Esophagus muscularis mucosa (tissue), 4 donors: ENCODE data around the gene CTU1. TPM values are rescaled to one million over a fixed set of nuclear protein-coding genes. Genes with fewer than 3 reads are reported as not detected.

Experiments used
- DNase-seq: peaks from one replicate; pipeline ENCODE4 v3.0.0-alpha.2; 2017; ENCODE audit errors: extremely low spot score
- H3K27ac ChIP-seq, 4 donors: fragments of 200-600 bp; sonication (generic); replicated peaks in 1 of 4; 1 replicate in 3 of 4; 2 replicates in 1 of 4; pipeline ENCODE4 v1.5.1; 2016 to 2019; ENCODE audit warnings: mild to moderate bottlenecking in 1 of 4
- H3K27me3 ChIP-seq, 4 donors: fragments of 200-600 bp; sonication (generic); one replicate each; pipeline versions ENCODE4 v1.5.1 to v1.6.0; 2016 to 2019
- H3K36me3 ChIP-seq, 4 donors: fragments of 200-600 bp; sonication (generic); one replicate each; pipeline ENCODE4 v1.5.1; 2016 to 2019
- H3K4me1 ChIP-seq, 4 donors: fragments of 200-600 bp; sonication (generic); one replicate each; pipeline ENCODE4 v1.5.1; 2016 to 2019
- H3K4me3 ChIP-seq, 4 donors: fragments of 200-600 bp; sonication (generic); 1 replicate in 2 of 4; 2 replicates in 2 of 4; pipeline ENCODE4 v1.5.1; 2016 to 2019; ENCODE audit warnings: mild to moderate bottlenecking in 4 of 4, moderate library complexity in 1 of 4
- H3K9me3 ChIP-seq, 4 donors: fragments of 200-600 bp; sonication (generic); 1 replicate in 3 of 4; 2 replicates in 1 of 4; pipeline ENCODE4 v1.5.1; 2016 to 2019
- CTCF ChIP-seq, 3 experiments: fragments of 200-600 bp in 2 of 3; fragments of 450-650 bp in 1 of 3; sonication (generic) in 2 of 3; IDR thresholded peaks; one replicate each; pipeline ENCODE4 v1.5.1; 2017 to 2019; ENCODE audit warnings: antibody characterized with exemption in 3 of 3, mild to moderate bottlenecking in 2 of 3, moderate library complexity in 1 of 3
- EP300 ChIP-seq: sonication (generic); formaldehyde crosslinking; IDR thresholded peaks from one replicate; pipeline ENCODE4 v1.6.1; 2017; ENCODE audit warnings: antibody characterized with exemption
- POLR2A ChIP-seq: fragments of 450-650 bp; IDR thresholded peaks from one replicate; pipeline ENCODE4 v1.6.1; 2017; ENCODE audit warnings: antibody characterized with exemption, moderate library complexity, mild to moderate bottlenecking, low read depth
- POLR2AphosphoS5 ChIP-seq, 2 donors: sonication (generic); formaldehyde crosslinking; IDR thresholded peaks; one replicate each; pipeline ENCODE4 v1.6.1; 2017; ENCODE audit warnings: antibody characterized with exemption in 2 of 2
- WGBS: methylation state at CpG from one replicate; pipeline ENCODE4 v1.1.5; 2018; 5-methylcytosine and 5-hydroxymethylcytosine counted together
- intact Hi-C: fragments of 100-400 bp; cut with DNase I; formaldehyde crosslinking; loops from one replicate; pipeline ENCODE4 v1.15.1; 2023
- total RNA-seq, 4 donors: library from RNA; depleted of rRNA; stranded (reverse); fragments of >200 nt; gene quantifications; one replicate each; pipeline versions ENCODE4 v1.1.0 to v1.2.1, GENCODE V29; 2016

Gene CTU1
- total RNA-seq, 4 donors from 2014 or later: 7.1 to 18.9 (median 13.7) TPM

- no peak overlapping the region for H3K27ac ChIP-seq
- no peak for TF ChIP-seq POLR2AphosphoS5 (IDR thresholded peaks at IDR 0.05)
- no peak for TF ChIP-seq EP300
- no peak for TF ChIP-seq POLR2A
- no peak for TF ChIP-seq CTCF (IDR thresholded peaks at IDR 0.05)
- no peak overlapping the region for H3K4me3 ChIP-seq
- peaks cover 0 to 6% (median 0%) of the 10 kb centered on the region in 4 donors for H3K9me3 ChIP-seq
- no peaks in the 10 kb centered on the region for H3K4me1 ChIP-seq
- H3K36me3 ChIP-seq: no peaks in the 10 kb centered on the region
- 65% methylated on average over 3 of the region's 3 CpGs for WGBS
- DNase-seq: no peak
- intact Hi-C loops: no loop called here
- H3K27me3 ChIP-seq: peaks cover 0 to 35% (median under 1%) of the 10 kb centered on the region in 4 donors
These were observed 40.4 kb upstream of the CTU1 start for GRCh38 chr19:51148580-51148979.

GRCh38 chr19:51147663-51148062 is 39.5 kb upstream of the CTU1 start:
- DNase-seq: no peak
- intact Hi-C loops: no loop called here

GRCh38 chr19:51146751-51147150 is 38.5 kb upstream of the CTU1 start:
- 89% methylated on average over 2 of the region's 7 CpGs for WGBS
- TF ChIP-seq POLR2AphosphoS5 (IDR thresholded peaks at IDR 0.05): no peak
- TF ChIP-seq CTCF (IDR thresholded peaks at IDR 0.05): no peak
- no peak for TF ChIP-seq EP300
- TF ChIP-seq POLR2A: no peak
- no peak for DNase-seq

More at GRCh38 chr19:51147663-51148062, 39.5 kb upstream of the CTU1 start:
- Histone ChIP-seq H3K9me3 (peaks cover 0 to 6% (median 0%) of the 10 kb centered on the region in 4 donors), H3K4me3 (no peak overlapping the region), H3K27ac (no peak overlapping the region), H3K36me3 (no peaks in the 10 kb centered on the region), H3K4me1 (no peaks in the 10 kb centered on the region), H3K27me3 (peaks cover 0 to 35% (median 0%) of the 10 kb centered on the region in 4 donors)
- TF ChIP-seq CTCF (IDR thresholded peaks at IDR 0.05): no peak
- TF ChIP-seq POLR2A: no peak
- no peak for TF ChIP-seq POLR2AphosphoS5 (IDR thresholded peaks at IDR 0.05)
- TF ChIP-seq EP300: no peak
- 0% methylated on average over 1 of the region's 1 CpG for WGBS

GRCh38 chr19:51145916-51146493 is 37.8 kb upstream of the CTU1 start:
- Histone ChIP-seq H3K4me1 (no peaks in the 10 kb centered on the region), H3K9me3 (peaks cover 0 to 6% (median 0%) of the 10 kb centered on the region in 4 donors), H3K36me3 (no peaks in the 10 kb centered on the region), H3K27ac (no peak overlapping the region), H3K27me3 (peaks cover 0 to 35% (median 0%) of the 10 kb centered on the region in 4 donors), H3K4me3 (no peak overlapping the region)
- intact Hi-C loops: no loop called here
- WGBS: 67% methylated on average over 4 of the region's 4 CpGs
- TF ChIP-seq EP300 (no peak), POLR2A (no peak), POLR2AphosphoS5 (IDR thresholded peaks at IDR 0.05) (no peak), CTCF (IDR thresholded peaks at IDR 0.05) (no peak)
- no peak for DNase-seq

More at GRCh38 chr19:51146751-51147150, 38.5 kb upstream of the CTU1 start:
- H3K4me1 ChIP-seq: no peaks in the 10 kb centered on the region
- H3K36me3 ChIP-seq: no peaks in the 10 kb centered on the region
- intact Hi-C loops: no loop called here
- peaks cover 0 to 35% (median 0%) of the 10 kb centered on the region in 4 donors for H3K27me3 ChIP-seq
- peaks cover 0 to 6% (median 0%) of the 10 kb centered on the region in 4 donors for H3K9me3 ChIP-seq
- H3K27ac ChIP-seq: no peak overlapping the region
- no peak overlapping the region for H3K4me3 ChIP-seq
